H1 (cell line): ENCODE results near the gene SLC36A4. TPM values are rescaled to one million over a fixed set of nuclear protein-coding genes. Genes with fewer than 3 reads are reported as not detected.

Experiments used
- JUN ChIP-seq: IDR thresholded peaks from 2 replicates; pipeline ENCODE4 v1.6.1; 2011; ENCODE audit warnings: low read depth, mild to moderate bottlenecking, improper control_type of control experiment, low read length
- KDM4A ChIP-seq: IDR thresholded peaks from one replicate; pipeline ENCODE4 v1.7.1; 2012; ENCODE audit warnings: low read depth, mild to moderate bottlenecking, moderate library complexity, low read length, inconsistent platforms; ENCODE audit not compliant: severe bottlenecking
- POU5F1 ChIP-seq: IDR thresholded peaks from 2 replicates; pipeline ENCODE4 v1.6.1; 2011; ENCODE audit warnings: low read depth, mild to moderate bottlenecking, low read length, moderate library complexity
- SIRT6 ChIP-seq: IDR thresholded peaks from one replicate; pipeline ENCODE4 v1.7.1; 2012; ENCODE audit warnings: low read length, inconsistent platforms
- polyA plus RNA-seq, 7 experiments: library from polyadenylated mRNA; depleted of rRNA in 3 of 7; stranded (reverse) in 5 of 7; unstranded in 2 of 7; fragments of >200 nt in 5 of 7; fragments of 200-250 nt in 2 of 7; gene quantifications; 1 replicate in 5 of 7; 2 replicates in 1 of 7; 4 replicates in 1 of 7; pipeline versions ENCODE4 v1.2.1 to v1.2.3, GENCODE V29; 2011 to 2013; ENCODE audit warnings: missing spikeins in 2 of 7, mixed read lengths in 2 of 7
- total RNA-seq: library from RNA; stranded (reverse); fragmentation: NEBNext Ultra II Directional; extraction: Animal tissue kit (Norgen Biotek cat#: 25700); gene quantifications from 2 replicates; pipeline ENCODE4 v1.2.1, GENCODE V29; 2021
- TF ChIP-seq, protein P1 (sequence below): fragments of 300-600 bp; sonication (generic); IDR thresholded peaks from 2 replicates; pipeline ENCODE4 v1.7.1; 2012; ENCODE audit warnings: low read length, moderate library complexity, mild to moderate bottlenecking, inconsistent platforms; ENCODE audit not compliant: insufficient replicate concordance

The SLC36A4 gene
- total and polyA plus RNA-seq, 2 of the 8 experiments (the other 6 are each of a cell fraction or from before 2014, with no cell fraction given), result 10.2 to 22.7 TPM

DNA sequence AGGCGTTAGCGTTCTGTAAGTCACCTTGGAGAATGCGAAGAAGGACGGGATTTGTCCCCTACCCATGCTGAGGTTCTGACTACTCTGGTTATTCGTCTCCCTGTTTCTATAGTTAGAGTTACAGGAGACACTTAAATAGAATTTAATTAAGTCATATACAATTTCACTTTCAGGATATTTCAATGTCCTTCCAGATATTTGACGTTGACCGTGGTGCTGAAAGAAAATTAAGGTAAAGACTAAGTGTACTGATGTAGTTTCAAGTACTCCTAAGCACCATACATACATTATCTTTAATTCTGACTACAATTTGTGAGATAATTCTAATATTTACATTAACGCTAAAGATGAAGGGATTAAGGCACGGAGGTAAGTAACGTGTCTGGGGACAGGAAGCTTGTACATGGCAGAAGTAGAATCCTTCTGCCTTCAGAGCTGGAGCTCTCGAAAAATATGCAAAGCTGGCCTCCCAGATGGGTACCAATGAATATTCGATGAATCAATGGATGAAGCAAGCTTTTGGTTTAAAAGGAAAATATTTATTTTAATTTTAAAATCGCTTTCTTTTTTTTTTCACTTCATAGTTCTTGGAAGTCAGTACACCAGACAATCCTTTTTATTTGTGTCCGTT is 539 bp upstream of the SLC36A4 start (continued):
- TF ChIP-seq, protein P1, sequence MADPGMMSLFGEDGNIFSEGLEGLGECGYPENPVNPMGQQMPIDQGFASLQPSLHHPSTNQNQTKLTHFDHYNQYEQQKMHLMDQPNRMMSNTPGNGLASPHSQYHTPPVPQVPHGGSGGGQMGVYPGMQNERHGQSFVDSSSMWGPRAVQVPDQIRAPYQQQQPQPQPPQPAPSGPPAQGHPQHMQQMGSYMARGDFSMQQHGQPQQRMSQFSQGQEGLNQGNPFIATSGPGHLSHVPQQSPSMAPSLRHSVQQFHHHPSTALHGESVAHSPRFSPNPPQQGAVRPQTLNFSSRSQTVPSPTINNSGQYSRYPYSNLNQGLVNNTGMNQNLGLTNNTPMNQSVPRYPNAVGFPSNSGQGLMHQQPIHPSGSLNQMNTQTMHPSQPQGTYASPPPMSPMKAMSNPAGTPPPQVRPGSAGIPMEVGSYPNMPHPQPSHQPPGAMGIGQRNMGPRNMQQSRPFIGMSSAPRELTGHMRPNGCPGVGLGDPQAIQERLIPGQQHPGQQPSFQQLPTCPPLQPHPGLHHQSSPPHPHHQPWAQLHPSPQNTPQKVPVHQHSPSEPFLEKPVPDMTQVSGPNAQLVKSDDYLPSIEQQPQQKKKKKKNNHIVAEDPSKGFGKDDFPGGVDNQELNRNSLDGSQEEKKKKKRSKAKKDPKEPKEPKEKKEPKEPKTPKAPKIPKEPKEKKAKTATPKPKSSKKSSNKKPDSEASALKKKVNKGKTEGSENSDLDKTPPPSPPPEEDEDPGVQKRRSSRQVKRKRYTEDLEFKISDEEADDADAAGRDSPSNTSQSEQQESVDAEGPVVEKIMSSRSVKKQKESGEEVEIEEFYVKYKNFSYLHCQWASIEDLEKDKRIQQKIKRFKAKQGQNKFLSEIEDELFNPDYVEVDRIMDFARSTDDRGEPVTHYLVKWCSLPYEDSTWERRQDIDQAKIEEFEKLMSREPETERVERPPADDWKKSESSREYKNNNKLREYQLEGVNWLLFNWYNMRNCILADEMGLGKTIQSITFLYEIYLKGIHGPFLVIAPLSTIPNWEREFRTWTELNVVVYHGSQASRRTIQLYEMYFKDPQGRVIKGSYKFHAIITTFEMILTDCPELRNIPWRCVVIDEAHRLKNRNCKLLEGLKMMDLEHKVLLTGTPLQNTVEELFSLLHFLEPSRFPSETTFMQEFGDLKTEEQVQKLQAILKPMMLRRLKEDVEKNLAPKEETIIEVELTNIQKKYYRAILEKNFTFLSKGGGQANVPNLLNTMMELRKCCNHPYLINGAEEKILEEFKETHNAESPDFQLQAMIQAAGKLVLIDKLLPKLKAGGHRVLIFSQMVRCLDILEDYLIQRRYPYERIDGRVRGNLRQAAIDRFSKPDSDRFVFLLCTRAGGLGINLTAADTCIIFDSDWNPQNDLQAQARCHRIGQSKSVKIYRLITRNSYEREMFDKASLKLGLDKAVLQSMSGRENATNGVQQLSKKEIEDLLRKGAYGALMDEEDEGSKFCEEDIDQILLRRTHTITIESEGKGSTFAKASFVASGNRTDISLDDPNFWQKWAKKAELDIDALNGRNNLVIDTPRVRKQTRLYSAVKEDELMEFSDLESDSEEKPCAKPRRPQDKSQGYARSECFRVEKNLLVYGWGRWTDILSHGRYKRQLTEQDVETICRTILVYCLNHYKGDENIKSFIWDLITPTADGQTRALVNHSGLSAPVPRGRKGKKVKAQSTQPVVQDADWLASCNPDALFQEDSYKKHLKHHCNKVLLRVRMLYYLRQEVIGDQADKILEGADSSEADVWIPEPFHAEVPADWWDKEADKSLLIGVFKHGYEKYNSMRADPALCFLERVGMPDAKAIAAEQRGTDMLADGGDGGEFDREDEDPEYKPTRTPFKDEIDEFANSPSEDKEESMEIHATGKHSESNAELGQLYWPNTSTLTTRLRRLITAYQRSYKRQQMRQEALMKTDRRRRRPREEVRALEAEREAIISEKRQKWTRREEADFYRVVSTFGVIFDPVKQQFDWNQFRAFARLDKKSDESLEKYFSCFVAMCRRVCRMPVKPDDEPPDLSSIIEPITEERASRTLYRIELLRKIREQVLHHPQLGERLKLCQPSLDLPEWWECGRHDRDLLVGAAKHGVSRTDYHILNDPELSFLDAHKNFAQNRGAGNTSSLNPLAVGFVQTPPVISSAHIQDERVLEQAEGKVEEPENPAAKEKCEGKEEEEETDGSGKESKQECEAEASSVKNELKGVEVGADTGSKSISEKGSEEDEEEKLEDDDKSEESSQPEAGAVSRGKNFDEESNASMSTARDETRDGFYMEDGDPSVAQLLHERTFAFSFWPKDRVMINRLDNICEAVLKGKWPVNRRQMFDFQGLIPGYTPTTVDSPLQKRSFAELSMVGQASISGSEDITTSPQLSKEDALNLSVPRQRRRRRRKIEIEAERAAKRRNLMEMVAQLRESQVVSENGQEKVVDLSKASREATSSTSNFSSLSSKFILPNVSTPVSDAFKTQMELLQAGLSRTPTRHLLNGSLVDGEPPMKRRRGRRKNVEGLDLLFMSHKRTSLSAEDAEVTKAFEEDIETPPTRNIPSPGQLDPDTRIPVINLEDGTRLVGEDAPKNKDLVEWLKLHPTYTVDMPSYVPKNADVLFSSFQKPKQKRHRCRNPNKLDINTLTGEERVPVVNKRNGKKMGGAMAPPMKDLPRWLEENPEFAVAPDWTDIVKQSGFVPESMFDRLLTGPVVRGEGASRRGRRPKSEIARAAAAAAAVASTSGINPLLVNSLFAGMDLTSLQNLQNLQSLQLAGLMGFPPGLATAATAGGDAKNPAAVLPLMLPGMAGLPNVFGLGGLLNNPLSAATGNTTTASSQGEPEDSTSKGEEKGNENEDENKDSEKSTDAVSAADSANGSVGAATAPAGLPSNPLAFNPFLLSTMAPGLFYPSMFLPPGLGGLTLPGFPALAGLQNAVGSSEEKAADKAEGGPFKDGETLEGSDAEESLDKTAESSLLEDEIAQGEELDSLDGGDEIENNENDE, result no peak
- TF ChIP-seq POU5F1 (no peak), KDM4A (no peak), JUN (no peak), SIRT6 (no peak)
